Erythroblast (primary cell): ENCODE measurements around the gene FGR.

ENCODE experiments used
- GATA1 ChIP-seq: IDR thresholded peaks from 2 replicates; pipeline ENCODE4 v1.6.1; 2011; ENCODE audit warnings: low read depth, mild to moderate bottlenecking, control low read depth, low read length, moderate library complexity
- POLR2A ChIP-seq: IDR thresholded peaks from 2 replicates; pipeline ENCODE4 v1.6.1; 2011; ENCODE audit warnings: mild to moderate bottlenecking, low read length

DNA sequence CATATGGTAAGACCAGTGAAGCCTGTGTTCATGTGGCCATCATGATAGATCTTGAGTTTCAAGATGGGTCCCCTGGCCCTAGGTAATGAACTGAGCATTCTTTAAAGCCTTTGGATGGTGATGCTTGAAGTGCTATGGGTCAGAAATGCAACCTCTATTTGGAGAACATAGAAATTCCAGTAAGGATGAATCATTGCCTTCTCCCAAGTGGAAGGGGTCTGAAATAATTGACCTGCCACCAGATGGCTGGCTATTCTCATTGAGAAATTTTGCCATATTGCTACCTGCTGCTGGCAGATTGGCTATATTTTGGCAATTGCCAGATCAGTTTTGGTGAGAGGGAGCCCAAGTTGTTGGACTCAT is 37.7 kb upstream of the FGR start:
- TF ChIP-seq POLR2A (no peak), GATA1 (no peak)
